ENCODE results near the gene ARHGAP21. TPM values are rescaled to one million over a fixed set of nuclear protein-coding genes. Genes with fewer than 3 reads are reported as not detected.
A peak's percentile ranks its signal among the peaks of the same experiment; 100 is the strongest.

The ARHGAP21 gene
- polyA plus RNA-seq, 2 of the 4 experiments (the other 2 are of a cell fraction) = 30.5 to 84.4 TPM

DNA sequence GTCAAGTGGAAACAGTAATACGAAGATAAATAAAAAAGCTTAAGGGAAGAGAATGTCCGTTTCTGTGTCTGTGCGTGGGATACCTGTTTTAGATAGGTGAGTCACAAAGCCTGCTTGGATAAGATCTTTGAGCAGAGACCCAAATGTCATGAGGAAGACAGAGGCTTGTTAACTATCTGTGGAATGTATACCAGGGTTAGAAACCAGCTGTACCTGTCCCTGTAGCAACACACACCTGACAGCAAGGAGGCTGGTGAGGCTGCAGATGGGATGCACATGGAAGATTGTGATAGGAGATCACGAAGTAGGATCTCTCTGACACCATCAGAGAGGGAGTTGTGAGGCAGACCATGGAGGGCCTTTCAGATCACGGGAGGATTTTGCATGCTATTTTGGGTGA lies 105.3 kb downstream of the ARHGAP21 start:
- DNase-seq (ENCODE audit: low read depth in 1 of 2, low spot score in 1 of 2) (no peak), FAIRE-seq (no peak), ATAC-seq (peak; percentile 17 to 24; a peak in 3 of 6 replicates)
- ChIA-PET CTCF (interaction anchor here (0.9 to 2.6 kb wide), 34 partner anchors 10 to 467 kb away, joined by 3 to 22 read pairs (median 5); partner anchors contain the start of genes ENKUR and THNSL1), POLR2A (no interaction called here)
- H3K4me3 ChIP-seq = no peak overlapping the region
- TF ChIP-seq KDM5A (IDR thresholded peaks at IDR 0.05) (no peak), HOXB13 (CRISPR knock-in tag; IDR thresholded peaks at IDR 0.05; ENCODE audit: low read depth) (no peak), NPAS2 (CRISPR knock-in tag; IDR thresholded peaks at IDR 0.05; ENCODE audit: borderline replicate concordance) (no peak), NR3C1 (IDR thresholded peaks at IDR 0.05) (no peak), CBX2 (IDR thresholded peaks at IDR 0.05; ENCODE audit: borderline replicate concordance, low read depth) (no peak), KDM1A (IDR thresholded peaks at IDR 0.05; ENCODE audit: low read depth) (no peak), POLR2AphosphoS2 (conservative IDR thresholded peaks at IDR 0.05; ENCODE audit: low read length) (no peak), HEYL (CRISPR knock-in tag; IDR thresholded peaks at IDR 0.05) (no peak), TFCP2L1 (CRISPR knock-in tag; IDR thresholded peaks at IDR 0.05) (no peak), TP53 (CRISPR knock-in tag; IDR thresholded peaks at IDR 0.05) (no peak)
- TF ChIP-seq, protein P1, sequence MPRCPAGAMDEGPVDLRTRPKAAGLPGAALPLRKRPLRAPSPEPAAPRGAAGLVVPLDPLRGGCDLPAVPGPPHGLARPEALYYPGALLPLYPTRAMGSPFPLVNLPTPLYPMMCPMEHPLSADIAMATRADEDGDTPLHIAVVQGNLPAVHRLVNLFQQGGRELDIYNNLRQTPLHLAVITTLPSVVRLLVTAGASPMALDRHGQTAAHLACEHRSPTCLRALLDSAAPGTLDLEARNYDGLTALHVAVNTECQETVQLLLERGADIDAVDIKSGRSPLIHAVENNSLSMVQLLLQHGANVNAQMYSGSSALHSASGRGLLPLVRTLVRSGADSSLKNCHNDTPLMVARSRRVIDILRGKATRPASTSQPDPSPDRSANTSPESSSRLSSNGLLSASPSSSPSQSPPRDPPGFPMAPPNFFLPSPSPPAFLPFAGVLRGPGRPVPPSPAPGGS (IDR thresholded peaks at IDR 0.05) = no peak
- TF ChIP-seq, protein P2, sequence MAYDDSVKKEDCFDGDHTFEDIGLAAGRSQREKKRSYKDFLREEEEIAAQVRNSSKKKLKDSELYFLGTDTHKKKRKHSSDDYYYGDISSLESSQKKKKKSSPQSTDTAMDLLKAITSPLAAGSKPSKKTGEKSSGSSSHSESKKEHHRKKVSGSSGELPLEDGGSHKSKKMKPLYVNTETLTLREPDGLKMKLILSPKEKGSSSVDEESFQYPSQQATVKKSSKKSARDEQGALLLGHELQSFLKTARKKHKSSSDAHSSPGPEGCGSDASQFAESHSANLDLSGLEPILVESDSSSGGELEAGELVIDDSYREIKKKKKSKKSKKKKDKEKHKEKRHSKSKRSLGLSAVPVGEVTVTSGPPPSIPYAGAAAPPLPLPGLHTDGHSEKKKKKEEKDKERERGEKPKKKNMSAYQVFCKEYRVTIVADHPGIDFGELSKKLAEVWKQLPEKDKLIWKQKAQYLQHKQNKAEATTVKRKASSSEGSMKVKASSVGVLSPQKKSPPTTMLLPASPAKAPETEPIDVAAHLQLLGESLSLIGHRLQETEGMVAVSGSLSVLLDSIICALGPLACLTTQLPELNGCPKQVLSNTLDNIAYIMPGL (CRISPR knock-in tag; IDR thresholded peaks at IDR 0.05; ENCODE audit: borderline replicate concordance) = no peak
- TF ChIP-seq, protein P3, sequence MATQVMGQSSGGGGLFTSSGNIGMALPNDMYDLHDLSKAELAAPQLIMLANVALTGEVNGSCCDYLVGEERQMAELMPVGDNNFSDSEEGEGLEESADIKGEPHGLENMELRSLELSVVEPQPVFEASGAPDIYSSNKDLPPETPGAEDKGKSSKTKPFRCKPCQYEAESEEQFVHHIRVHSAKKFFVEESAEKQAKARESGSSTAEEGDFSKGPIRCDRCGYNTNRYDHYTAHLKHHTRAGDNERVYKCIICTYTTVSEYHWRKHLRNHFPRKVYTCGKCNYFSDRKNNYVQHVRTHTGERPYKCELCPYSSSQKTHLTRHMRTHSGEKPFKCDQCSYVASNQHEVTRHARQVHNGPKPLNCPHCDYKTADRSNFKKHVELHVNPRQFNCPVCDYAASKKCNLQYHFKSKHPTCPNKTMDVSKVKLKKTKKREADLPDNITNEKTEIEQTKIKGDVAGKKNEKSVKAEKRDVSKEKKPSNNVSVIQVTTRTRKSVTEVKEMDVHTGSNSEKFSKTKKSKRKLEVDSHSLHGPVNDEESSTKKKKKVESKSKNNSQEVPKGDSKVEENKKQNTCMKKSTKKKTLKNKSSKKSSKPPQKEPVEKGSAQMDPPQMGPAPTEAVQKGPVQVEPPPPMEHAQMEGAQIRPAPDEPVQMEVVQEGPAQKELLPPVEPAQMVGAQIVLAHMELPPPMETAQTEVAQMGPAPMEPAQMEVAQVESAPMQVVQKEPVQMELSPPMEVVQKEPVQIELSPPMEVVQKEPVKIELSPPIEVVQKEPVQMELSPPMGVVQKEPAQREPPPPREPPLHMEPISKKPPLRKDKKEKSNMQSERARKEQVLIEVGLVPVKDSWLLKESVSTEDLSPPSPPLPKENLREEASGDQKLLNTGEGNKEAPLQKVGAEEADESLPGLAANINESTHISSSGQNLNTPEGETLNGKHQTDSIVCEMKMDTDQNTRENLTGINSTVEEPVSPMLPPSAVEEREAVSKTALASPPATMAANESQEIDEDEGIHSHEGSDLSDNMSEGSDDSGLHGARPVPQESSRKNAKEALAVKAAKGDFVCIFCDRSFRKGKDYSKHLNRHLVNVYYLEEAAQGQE (IDR thresholded peaks at IDR 0.05) = no peak
- 89% methylated on average over 5 of the region's 5 CpGs for WGBS (ENCODE audit: missing lambda C conversion rate)
- peaks cover 16% of the 10 kb centered on the region; the same call in 2 of the 3 replicates for H3K4me1 ChIP-seq
- H3K4me2 ChIP-seq = no peak overlapping the region
- no peak overlapping the region for H3K27ac ChIP-seq
- H3K9me3 ChIP-seq = no peaks in the 10 kb centered on the region

DNA sequence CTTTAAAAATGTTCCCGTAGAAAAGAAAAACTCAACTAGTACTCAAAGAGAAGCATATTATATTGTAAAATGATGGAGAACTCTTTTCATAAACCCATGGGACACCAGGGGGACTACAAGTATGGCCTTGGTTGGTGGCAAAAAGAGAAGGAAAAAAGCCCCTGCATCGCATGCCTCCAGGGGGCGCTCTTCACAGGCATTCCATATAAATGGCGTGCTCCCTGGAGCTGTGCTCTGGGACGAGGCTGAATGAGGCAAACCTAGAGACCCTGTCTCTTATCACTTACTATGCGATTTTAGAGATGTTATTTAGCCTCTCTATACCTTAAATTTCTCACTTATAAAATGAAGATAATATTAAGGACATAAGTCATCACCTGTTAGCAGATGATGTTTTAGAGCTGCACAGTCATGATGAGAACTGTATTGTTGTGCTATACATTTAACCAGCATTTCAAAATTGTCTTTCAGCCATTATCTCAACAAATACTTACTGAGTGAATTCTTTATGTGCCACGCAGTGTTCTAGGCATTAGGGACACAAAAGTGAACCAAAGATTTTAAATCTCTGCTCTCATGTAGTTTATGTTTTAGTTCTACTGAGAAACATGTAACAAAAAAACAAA lies 105.8 kb downstream of the ARHGAP21 start:
- Histone ChIP-seq H3K9me3 (no peaks in the 10 kb centered on the region), H3K27ac (no peak overlapping the region), H3K4me1 (peaks cover 16% of the 10 kb centered on the region; the same call in 2 of the 3 replicates), H3K4me2 (no peak overlapping the region), H3K4me3 (no peak overlapping the region)
- 31% methylated on average over 7 of the region's 7 CpGs for WGBS (ENCODE audit: missing lambda C conversion rate)
- ATAC-seq (peak; percentile 88 to 95), FAIRE-seq (peak; percentile 23), DNase-seq (ENCODE audit: low read depth in 1 of 2, low spot score in 1 of 2) (peak; percentile 45 to 78)
- ChIA-PET POLR2A (no interaction called here), CTCF (interaction anchor here (0.6 to 2.6 kb wide), 46 partner anchors 10 to 468 kb away, joined by 3 to 22 read pairs (median 4); partner anchors contain the start of genes ENKUR and THNSL1)
- TF ChIP-seq KDM5A (IDR thresholded peaks at IDR 0.05) (no peak), ZNF302 (CRISPR knock-in tag; IDR thresholded peaks at IDR 0.05) (no peak), CBX8 (IDR thresholded peaks at IDR 0.05) (no peak), HOXB13 (CRISPR knock-in tag; IDR thresholded peaks at IDR 0.05; ENCODE audit: low read depth) (no peak), CBX2 (IDR thresholded peaks at IDR 0.05; ENCODE audit: borderline replicate concordance, low read depth) (no peak), KDM1A (IDR thresholded peaks at IDR 0.05; ENCODE audit: low read depth) (no peak), NFE2L2 (conservative IDR thresholded peaks at IDR 0.05; ENCODE audit: low read length) (no peak), HEYL (CRISPR knock-in tag; IDR thresholded peaks at IDR 0.05) (no peak), RNF2 (IDR thresholded peaks at IDR 0.05; ENCODE audit: borderline replicate concordance, low read depth) (no peak), ZFP36 (IDR thresholded peaks at IDR 0.05; ENCODE audit: borderline replicate concordance, partially characterized antibody) (no peak), JUN (IDR thresholded peaks at IDR 0.05) (no peak), RAD21 (conservative IDR thresholded peaks at IDR 0.05 in 1 of 2, IDR thresholded peaks at IDR 0.05 in 1 of 2) (peak; percentile 46 to 63; a peak in 4 of 5 replicates)
- TF ChIP-seq, protein P3 (IDR thresholded peaks at IDR 0.05) = no peak
- TF ChIP-seq, protein P4, sequence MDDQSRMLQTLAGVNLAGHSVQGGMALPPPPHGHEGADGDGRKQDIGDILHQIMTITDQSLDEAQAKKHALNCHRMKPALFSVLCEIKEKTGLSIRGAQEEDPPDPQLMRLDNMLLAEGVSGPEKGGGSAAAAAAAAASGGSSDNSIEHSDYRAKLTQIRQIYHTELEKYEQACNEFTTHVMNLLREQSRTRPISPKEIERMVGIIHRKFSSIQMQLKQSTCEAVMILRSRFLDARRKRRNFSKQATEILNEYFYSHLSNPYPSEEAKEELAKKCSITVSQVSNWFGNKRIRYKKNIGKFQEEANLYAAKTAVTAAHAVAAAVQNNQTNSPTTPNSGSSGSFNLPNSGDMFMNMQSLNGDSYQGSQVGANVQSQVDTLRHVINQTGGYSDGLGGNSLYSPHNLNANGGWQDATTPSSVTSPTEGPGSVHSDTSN (IDR thresholded peaks at IDR 0.05) = no peak
- TF ChIP-seq, protein P5, sequence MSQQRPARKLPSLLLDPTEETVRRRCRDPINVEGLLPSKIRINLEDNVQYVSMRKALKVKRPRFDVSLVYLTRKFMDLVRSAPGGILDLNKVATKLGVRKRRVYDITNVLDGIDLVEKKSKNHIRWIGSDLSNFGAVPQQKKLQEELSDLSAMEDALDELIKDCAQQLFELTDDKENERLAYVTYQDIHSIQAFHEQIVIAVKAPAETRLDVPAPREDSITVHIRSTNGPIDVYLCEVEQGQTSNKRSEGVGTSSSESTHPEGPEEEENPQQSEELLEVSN (IDR thresholded peaks at IDR 0.05; ENCODE audit: borderline replicate concordance, low read depth) = no peak

Data from A549 (cell line).